Choroid plexus epithelial cell (primary cell): Measurements from ENCODE around the gene QPRT.
"Not testable (repeated sequence)": the region's sequence is repeated elsewhere in the genome, so short reads cannot be mapped to it uniquely, and the experiment has no call there.

Experiments used
- DNase-seq: peaks from one replicate; pipeline ENCODE4 v3.0.0-alpha.2; 2010; ENCODE audit warnings: low read depth
- H3K4me3 ChIP-seq: 2 replicates; pipeline ENCODE4 v1.5.1; 2011; ENCODE audit warnings: low read depth, mild to moderate bottlenecking, control low read depth, low read length, moderate library complexity
- CTCF ChIP-seq: conservative IDR thresholded peaks from 2 replicates; pipeline ENCODE4 v1.5.1; 2011; ENCODE audit warnings: low read depth, mild to moderate bottlenecking, control low read depth, inconsistent platforms, low read length, moderate library complexity

QPRT gene

GRCh38 chr16:29745121-29745852, 66.3 kb downstream of the QPRT start:
- no peak overlapping the region for H3K4me3 ChIP-seq
- no peak for TF ChIP-seq CTCF
- DNase-seq: no peak

- DNase-seq: no peak
- no peak within 1 kb of the TSS for H3K4me3 ChIP-seq
These were observed 66.9 kb downstream of the QPRT start, which contains the start of gene C16orf54 for GRCh38 chr16:29745853-29746345. Gene C16orf54, minus strand, starts transcription at chr16:29745990. Its CDS starts 1,039 bp downstream, at chr16:29744951.

GRCh38 chr16:29746518-29746917, 67.5 kb downstream of the QPRT start:
- not testable (repeated sequence) for DNase-seq, H3K4me3 ChIP-seq

More at GRCh38 chr16:29745853-29746345, 66.9 kb downstream of the QPRT start, which contains the start of gene C16orf54:
- no peak for TF ChIP-seq CTCF
